BLaER1 treated with 17β-estradiol and CSF1 and Interleukin-3, amounts not matched to agents 10 nM and 100 nM (cell line): Measurements from ENCODE around the gene PDK3.

Source experiments
- H3K27ac ChIP-seq, 11 experiments: shearing (Covaris generic); formaldehyde crosslinking; 2 replicates each; pipeline ENCODE4 v1.8.1; 2022
- H3K27me3 ChIP-seq, 11 experiments: shearing (Covaris generic); formaldehyde crosslinking; 2 replicates each; pipeline ENCODE4 v1.8.1; 2022
- H3K36me3 ChIP-seq, 11 experiments: shearing (Covaris generic); formaldehyde crosslinking; 2 replicates each; pipeline ENCODE4 v1.8.1; 2022
- H3K4me1 ChIP-seq, 10 experiments: shearing (Covaris generic); formaldehyde crosslinking; 2 replicates each; pipeline ENCODE4 v1.8.1; 2022
- H3K4me2 ChIP-seq, 11 experiments: shearing (Covaris generic); formaldehyde crosslinking; 2 replicates each; pipeline ENCODE4 v1.8.1; 2022
- H3K4me3 ChIP-seq, 10 experiments: shearing (Covaris generic); formaldehyde crosslinking; 2 replicates each; pipeline ENCODE4 v1.8.1; 2022
- H3K9ac ChIP-seq, 11 experiments: shearing (Covaris generic); formaldehyde crosslinking; 2 replicates each; pipeline ENCODE4 v1.8.1; 2022
- H3K9me3 ChIP-seq, 11 experiments: shearing (Covaris generic); formaldehyde crosslinking; replicated peaks in 1 of 11; 2 replicates each; pipeline ENCODE4 v1.8.1; 2022
- H4K20me1 ChIP-seq, 11 experiments: shearing (Covaris generic); formaldehyde crosslinking; 2 replicates each; pipeline ENCODE4 v1.8.1; 2022
- Cebpa-rat ChIP-seq, 11 experiments: shearing (Covaris generic); IDR thresholded peaks; 2 replicates each; pipeline ENCODE4 v1.8.1; 2022

PDK3 gene

GRCh38 chrX:24464836-24465531 lies at the start of gene PDK3:
TSS of gene PDK3 (plus strand) at chrX:24465286. CDS start at chrX:24465456, 170 bp downstream.
- Histone ChIP-seq H3K9me3 (peaks cover 0 to 8% (median 6%) of the 10 kb centered on the region in 11 experiments; a peak in 6 of 22 replicates), H3K27me3 (peaks cover 0 to 13% (median 0%) of the 10 kb centered on the region in 11 experiments; a peak in 6 of 22 replicates), H3K4me2 (peak within 1 kb of the TSS; percentile 65 to 81 (median 74)), H3K9ac (peak within 1 kb of the TSS; percentile 78 to 85 (median 83)), H4K20me1 (peaks cover 0 to 5% (median 0%) of the 10 kb centered on the region in 11 experiments; a peak in 2 of 22 replicates), H3K36me3 (no peaks in the 10 kb centered on the region), H3K4me3 (peak within 1 kb of the TSS; percentile 69 to 77 (median 74)), H3K4me1 (peaks cover 15 to 47% (median 28%) of the 10 kb centered on the region in 10 experiments), H3K27ac (peak within 1 kb of the TSS; percentile 64 to 83 (median 76); a peak in 21 of 22 replicates)
- no peak for TF ChIP-seq Cebpa-rat (IDR thresholded peaks at IDR 0.05)

- H3K4me2 ChIP-seq = no peak overlapping the region
- H3K9ac ChIP-seq = no peak overlapping the region
- no peak overlapping the region for H3K4me3 ChIP-seq
- H3K36me3 ChIP-seq = no peaks in the 10 kb centered on the region
- H3K27ac ChIP-seq = no peak overlapping the region
- TF ChIP-seq Cebpa-rat (IDR thresholded peaks at IDR 0.05) = no peak
- H3K4me1 ChIP-seq = peaks cover 0 to 25% (median 0%) of the 10 kb centered on the region in 10 experiments; a peak in 6 of 20 replicates
- H3K27me3 ChIP-seq = 0 out of 22 replicates have a peak, but pooled peaks cover 0 to 3% (median 0%) of the 10 kb centered on the region in 11 experiments
- H4K20me1 ChIP-seq = no peaks in the 10 kb centered on the region; a peak in 1 of 22 replicates
- H3K9me3 ChIP-seq = peaks cover 1 to 35% (median 10%) of the 10 kb centered on the region in 11 experiments; a peak in 12 of 22 replicates
Measured at GRCh38 chrX:24415921-24416320, 49.2 kb upstream of the PDK3 start.

- H3K4me3 ChIP-seq = no peak overlapping the region
- H3K27me3 ChIP-seq = peaks cover 0 to 19% (median 0%) of the 10 kb centered on the region in 11 experiments; a peak in 3 of 22 replicates
- H3K9ac ChIP-seq = no peak overlapping the region
- peaks cover 5 to 27% (median 21%) of the 10 kb centered on the region in 10 experiments; a peak in 15 of 20 replicates for H3K4me1 ChIP-seq
- TF ChIP-seq Cebpa-rat (IDR thresholded peaks at IDR 0.05) = no peak
- no peaks in the 10 kb centered on the region for H3K36me3 ChIP-seq
- H4K20me1 ChIP-seq = no peaks in the 10 kb centered on the region
- H3K4me2 ChIP-seq = no peak overlapping the region
- peaks cover 0 to 28% (median 10%) of the 10 kb centered on the region in 11 experiments; a peak in 14 of 22 replicates for H3K9me3 ChIP-seq
- H3K27ac ChIP-seq = no peak overlapping the region
Measured at GRCh38 chrX:24423960-24424359, 41.1 kb upstream of the PDK3 start.

GRCh38 chrX:24424948-24425347 lies 40.1 kb upstream of the PDK3 start:
- Histone ChIP-seq H3K36me3 (no peaks in the 10 kb centered on the region), H3K27me3 (peaks cover 0 to 22% (median 0%) of the 10 kb centered on the region in 11 experiments; a peak in 3 of 22 replicates), H3K4me1 (peaks cover 5 to 28% (median 21%) of the 10 kb centered on the region in 10 experiments; a peak in 15 of 20 replicates), H3K4me3 (no peak overlapping the region), H3K9ac (no peak overlapping the region), H4K20me1 (no peaks in the 10 kb centered on the region), H3K4me2 (no peak overlapping the region), H3K27ac (no peak overlapping the region), H3K9me3 (peaks cover 0 to 22% (median 11%) of the 10 kb centered on the region in 11 experiments; a peak in 11 of 22 replicates)
- no peak for TF ChIP-seq Cebpa-rat (IDR thresholded peaks at IDR 0.05)

- H3K27me3 ChIP-seq = peaks cover 0 to 23% (median 0%) of the 10 kb centered on the region in 11 experiments; a peak in 3 of 22 replicates
- peaks cover 0 to 15% (median 9%) of the 10 kb centered on the region in 11 experiments; a peak in 10 of 22 replicates for H3K9me3 ChIP-seq
- H3K4me1 ChIP-seq = peaks cover 5 to 28% (median 21%) of the 10 kb centered on the region in 10 experiments; a peak in 15 of 20 replicates
- no peak overlapping the region for H3K27ac ChIP-seq
- H3K4me2 ChIP-seq = no peak overlapping the region
- H3K36me3 ChIP-seq = no peaks in the 10 kb centered on the region
- TF ChIP-seq Cebpa-rat (IDR thresholded peaks at IDR 0.05) = no peak
- H3K9ac ChIP-seq = no peak overlapping the region
- no peak overlapping the region for H3K4me3 ChIP-seq
- no peaks in the 10 kb centered on the region for H4K20me1 ChIP-seq
Measured at GRCh38 chrX:24425806-24426205, 39.3 kb upstream of the PDK3 start.

- peak overlapping the region in 5 of 11 experiments; percentile 35 to 70 (median 53); a peak in 8 of 22 replicates for H3K4me2 ChIP-seq
- peaks cover 0 to 23% (median 0%) of the 10 kb centered on the region in 11 experiments; a peak in 3 of 22 replicates for H3K27me3 ChIP-seq
- H3K27ac ChIP-seq = no peak overlapping the region
- H3K36me3 ChIP-seq = no peaks in the 10 kb centered on the region
- H3K9ac ChIP-seq = no peak overlapping the region
- no peaks in the 10 kb centered on the region for H4K20me1 ChIP-seq
- no peak for TF ChIP-seq Cebpa-rat (IDR thresholded peaks at IDR 0.05)
- peaks cover 0 to 10% (median 4%) of the 10 kb centered on the region in 11 experiments; a peak in 9 of 22 replicates for H3K9me3 ChIP-seq
- no peak overlapping the region for H3K4me3 ChIP-seq
- peaks cover 5 to 28% (median 21%) of the 10 kb centered on the region in 10 experiments; a peak in 15 of 20 replicates for H3K4me1 ChIP-seq
Measured at GRCh38 chrX:24426340-24426913, 38.7 kb upstream of the PDK3 start.

GRCh38 chrX:24426921-24427746 lies 38.0 kb upstream of the PDK3 start:
- peaks cover 0 to 5% (median 4%) of the 10 kb centered on the region in 11 experiments; a peak in 7 of 22 replicates for H3K9me3 ChIP-seq
- no peak overlapping the region; a peak in 1 of 22 replicates for H3K27ac ChIP-seq
- no peak overlapping the region for H3K9ac ChIP-seq
- no peak for TF ChIP-seq Cebpa-rat (IDR thresholded peaks at IDR 0.05)
- peaks cover 5 to 28% (median 21%) of the 10 kb centered on the region in 10 experiments; a peak in 15 of 20 replicates for H3K4me1 ChIP-seq
- peak overlapping the region in 7 of 11 experiments; percentile 14 to 70 (median 53); a peak in 11 of 22 replicates for H3K4me2 ChIP-seq
- H4K20me1 ChIP-seq = no peaks in the 10 kb centered on the region
- peaks cover 0 to 23% (median 0%) of the 10 kb centered on the region in 11 experiments; a peak in 3 of 22 replicates for H3K27me3 ChIP-seq
- no peak overlapping the region for H3K4me3 ChIP-seq
- no peaks in the 10 kb centered on the region for H3K36me3 ChIP-seq

- TF ChIP-seq Cebpa-rat (IDR thresholded peaks at IDR 0.05) = no peak
- no peaks in the 10 kb centered on the region for H4K20me1 ChIP-seq
Measured at GRCh38 chrX:24427747-24428019, 37.4 kb upstream of the PDK3 start.

More at GRCh38 chrX:24427747-24428019, 37.4 kb upstream of the PDK3 start:
- H3K9me3 ChIP-seq = peaks cover 0 to 5% (median 4%) of the 10 kb centered on the region in 11 experiments; a peak in 7 of 22 replicates
- peaks cover 0 to 23% (median 0%) of the 10 kb centered on the region in 11 experiments; a peak in 3 of 22 replicates for H3K27me3 ChIP-seq
- no peak overlapping the region for H3K9ac ChIP-seq
- H3K4me3 ChIP-seq = no peak overlapping the region
- H3K4me1 ChIP-seq = peaks cover 5 to 28% (median 21%) of the 10 kb centered on the region in 10 experiments; a peak in 15 of 20 replicates
- H3K4me2 ChIP-seq = peak overlapping the region in 7 of 11 experiments; percentile 14 to 70 (median 53); a peak in 11 of 22 replicates
- peak overlapping the region in 1 of 11 experiments; percentile 4; a peak in 1 of 22 replicates for H3K27ac ChIP-seq
- H3K36me3 ChIP-seq = no peaks in the 10 kb centered on the region
